Measurements from ENCODE around the gene GSPT1.
A peak's percentile ranks its signal among the peaks of the same experiment; 100 is the strongest.
"Not testable (repeated sequence)": the region's sequence is repeated elsewhere in the genome, so short reads cannot be mapped to it uniquely, and the experiment has no call there.

The GSPT1 gene

DNA sequence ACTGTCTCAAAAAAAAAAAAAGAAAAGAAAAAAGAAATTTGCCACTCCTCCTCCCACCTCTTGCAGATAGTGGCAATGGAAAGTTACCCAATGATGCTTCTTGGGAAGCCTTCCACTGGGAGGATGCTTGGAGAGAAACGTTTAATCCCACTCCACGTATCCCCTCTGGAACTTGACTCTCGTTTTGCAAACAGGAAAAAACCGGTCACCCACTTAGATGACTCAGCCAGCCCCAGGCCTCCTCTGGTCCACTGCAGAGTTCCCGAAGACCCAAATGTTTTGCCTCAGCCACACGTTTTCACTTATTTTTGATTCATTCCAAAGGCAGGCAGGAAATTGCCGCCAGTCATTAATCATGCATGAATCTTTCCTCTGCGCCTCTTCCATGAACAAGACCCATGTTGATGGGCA lies 40.0 kb upstream of the GSPT1 start:
- TF ChIP-seq, protein P1, sequence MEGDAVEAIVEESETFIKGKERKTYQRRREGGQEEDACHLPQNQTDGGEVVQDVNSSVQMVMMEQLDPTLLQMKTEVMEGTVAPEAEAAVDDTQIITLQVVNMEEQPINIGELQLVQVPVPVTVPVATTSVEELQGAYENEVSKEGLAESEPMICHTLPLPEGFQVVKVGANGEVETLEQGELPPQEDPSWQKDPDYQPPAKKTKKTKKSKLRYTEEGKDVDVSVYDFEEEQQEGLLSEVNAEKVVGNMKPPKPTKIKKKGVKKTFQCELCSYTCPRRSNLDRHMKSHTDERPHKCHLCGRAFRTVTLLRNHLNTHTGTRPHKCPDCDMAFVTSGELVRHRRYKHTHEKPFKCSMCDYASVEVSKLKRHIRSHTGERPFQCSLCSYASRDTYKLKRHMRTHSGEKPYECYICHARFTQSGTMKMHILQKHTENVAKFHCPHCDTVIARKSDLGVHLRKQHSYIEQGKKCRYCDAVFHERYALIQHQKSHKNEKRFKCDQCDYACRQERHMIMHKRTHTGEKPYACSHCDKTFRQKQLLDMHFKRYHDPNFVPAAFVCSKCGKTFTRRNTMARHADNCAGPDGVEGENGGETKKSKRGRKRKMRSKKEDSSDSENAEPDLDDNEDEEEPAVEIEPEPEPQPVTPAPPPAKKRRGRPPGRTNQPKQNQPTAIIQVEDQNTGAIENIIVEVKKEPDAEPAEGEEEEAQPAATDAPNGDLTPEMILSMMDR (IDR thresholded peaks at IDR 0.05; ENCODE audit: low read depth, low read length) = no peak
- no peak overlapping the region for H3K4me3 ChIP-seq (ENCODE audit: low read depth, low read length)

DNA sequence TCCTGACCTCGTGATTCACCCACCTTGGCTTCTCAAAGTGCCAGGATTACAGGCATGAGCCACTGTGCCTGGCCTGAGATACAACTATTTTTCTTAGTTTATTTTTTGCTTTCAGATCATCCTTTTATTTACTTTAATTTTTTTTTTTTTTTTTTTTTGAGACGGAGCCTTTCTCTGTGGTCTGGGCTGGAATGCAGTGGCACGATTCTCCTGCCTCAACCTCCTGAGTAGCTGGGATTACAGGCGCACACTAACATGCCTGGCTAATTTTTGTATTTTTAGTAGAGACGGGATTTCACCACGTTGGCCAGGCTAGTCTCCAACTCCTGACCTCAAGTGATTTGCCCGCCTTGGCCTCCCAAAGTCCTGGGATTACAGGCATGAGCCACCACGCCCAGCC lies 37.8 kb upstream of the GSPT1 start:
- not testable (repeated sequence) for H3K4me3 ChIP-seq (ENCODE audit: low read depth, low read length)

DNA sequence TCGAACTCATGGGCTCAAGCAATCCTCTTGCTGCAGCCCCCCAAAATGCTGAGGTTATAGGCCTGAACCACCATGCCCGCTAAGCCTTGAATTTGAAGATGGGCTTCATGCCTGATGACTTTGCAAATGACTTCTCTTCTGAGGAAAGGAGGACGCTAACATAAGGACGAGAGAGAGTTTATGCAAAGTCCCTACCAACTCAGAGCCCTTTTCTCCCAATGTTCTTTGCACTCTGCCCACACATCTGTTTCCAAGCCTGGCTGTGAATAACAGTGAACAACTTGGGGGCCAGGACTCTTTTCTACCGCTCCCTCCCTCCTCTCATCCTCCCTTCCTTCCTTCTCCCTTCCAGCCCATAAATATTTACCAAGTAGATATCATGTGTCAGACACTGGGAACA lies 34.6 kb upstream of the GSPT1 start:
- no peak overlapping the region for H3K4me3 ChIP-seq (ENCODE audit: low read depth, low read length)
- TF ChIP-seq, protein P1 (IDR thresholded peaks at IDR 0.05; ENCODE audit: low read depth, low read length) = no peak

DNA sequence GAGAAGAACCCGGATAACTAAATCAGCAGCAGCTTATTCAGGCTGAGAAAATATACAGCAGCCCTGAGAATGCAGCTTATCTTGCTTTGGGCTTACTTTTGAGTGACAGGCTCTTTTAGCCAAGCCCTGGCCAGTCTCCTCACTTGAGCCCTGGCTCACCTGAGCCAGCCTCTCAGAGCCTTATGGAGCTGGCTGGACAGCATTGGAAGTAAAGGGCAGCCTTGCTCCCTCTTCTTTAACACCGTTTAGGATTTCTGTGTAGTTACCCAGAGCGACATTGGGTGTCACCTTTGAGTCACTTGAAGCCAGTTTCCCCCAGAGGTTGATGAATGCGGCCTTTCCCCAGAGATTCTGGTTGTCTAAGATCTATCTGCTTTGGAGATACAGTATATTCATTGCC lies 33.8 kb upstream of the GSPT1 start:
- TF ChIP-seq, protein P1 (IDR thresholded peaks at IDR 0.05; ENCODE audit: low read depth, low read length) = peak; percentile 45
- H3K4me3 ChIP-seq (ENCODE audit: low read depth, low read length) = no peak overlapping the region

DNA sequence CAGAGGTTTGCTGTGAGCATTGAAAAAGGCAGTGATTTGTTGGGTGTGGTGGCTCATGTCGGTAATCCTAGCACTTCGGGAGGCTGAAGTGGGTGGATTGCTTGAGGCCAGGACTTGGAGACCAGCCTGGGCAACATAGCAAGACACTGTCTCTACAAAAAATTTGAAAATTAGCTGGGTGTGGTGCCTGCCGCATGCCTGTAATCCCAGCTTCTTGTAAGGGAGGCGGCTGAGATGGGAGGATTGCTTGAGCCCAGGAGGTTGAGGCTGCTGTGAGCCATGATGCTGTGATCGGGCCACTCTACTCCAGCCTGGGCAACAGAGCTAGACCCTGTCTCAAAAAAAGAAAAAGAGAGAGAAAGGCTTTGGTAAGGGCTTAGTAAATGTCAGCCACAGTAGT lies 33.1 kb upstream of the GSPT1 start:
- H3K4me3 ChIP-seq (ENCODE audit: low read depth, low read length) = no peak overlapping the region
- TF ChIP-seq, protein P1 (IDR thresholded peaks at IDR 0.05; ENCODE audit: low read depth, low read length) = no peak

DNA sequence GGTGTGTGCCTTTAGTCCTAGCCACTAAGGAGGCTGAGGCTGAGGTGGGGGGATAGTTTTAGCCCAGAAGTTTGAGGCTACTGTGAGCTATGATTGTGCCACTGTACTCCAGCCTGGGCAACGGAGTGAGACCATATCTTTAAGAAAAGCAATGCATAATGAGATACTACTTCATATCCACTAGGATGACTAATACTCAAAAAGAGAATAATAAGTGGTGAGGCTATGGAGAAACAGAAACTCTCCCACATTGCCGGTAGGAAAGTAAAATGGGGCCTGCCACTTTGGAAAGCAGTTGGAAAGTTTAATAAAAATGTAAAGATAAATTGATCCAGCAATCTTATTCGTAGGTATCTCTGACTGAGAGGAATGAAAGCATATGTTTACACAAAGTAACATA lies 30.7 kb upstream of the GSPT1 start:
- H3K4me3 ChIP-seq (ENCODE audit: low read depth, low read length) = no peak overlapping the region
- TF ChIP-seq, protein P1 (IDR thresholded peaks at IDR 0.05; ENCODE audit: low read depth, low read length) = no peak

DNA sequence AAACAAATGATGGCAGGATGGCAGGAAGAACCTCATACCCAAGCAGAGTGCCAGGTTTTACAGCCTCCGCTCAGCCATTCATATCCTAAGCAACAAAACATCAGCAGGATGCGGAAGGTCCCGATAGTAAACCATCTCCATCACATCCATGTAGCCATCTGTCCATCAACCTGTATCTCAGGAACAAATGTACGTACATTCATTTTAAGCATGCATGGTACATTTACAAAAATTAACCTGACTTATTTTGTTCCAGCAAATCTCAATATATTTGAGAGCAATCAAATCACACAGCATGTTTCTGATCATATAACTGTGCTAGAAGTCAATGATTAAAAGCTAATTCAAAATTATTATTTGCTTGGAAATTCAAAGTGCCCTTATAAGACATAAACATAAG lies 26.2 kb upstream of the GSPT1 start, which contains the start of gene NPIPB2:
Gene NPIPB2, minus strand, starts transcription at position 101 of the 400 bp plus-strand sequence. Its CDS starts 0 bp downstream, at position 101.
- not testable (repeated sequence) for H3K4me3 ChIP-seq (ENCODE audit: low read depth, low read length)

DNA sequence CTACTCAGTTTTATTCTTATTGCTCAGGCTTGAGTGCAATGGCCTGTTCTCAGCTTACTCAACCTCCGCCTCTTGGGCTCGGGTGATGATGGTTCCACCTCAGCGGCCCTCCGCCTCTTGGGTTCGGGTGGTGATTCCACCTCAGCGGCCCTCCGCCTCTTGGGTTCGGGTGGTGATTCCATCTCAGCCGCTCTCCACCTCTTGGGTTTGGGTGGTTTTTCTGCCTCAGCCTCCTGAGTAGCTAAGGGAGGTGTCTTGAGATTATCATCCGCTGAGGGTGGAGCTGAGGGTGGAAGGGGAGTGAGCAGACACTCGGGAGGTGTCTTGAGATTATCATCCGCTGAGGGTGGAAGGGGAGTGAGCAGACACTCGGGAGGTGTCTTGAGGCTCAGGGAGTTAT lies 11.6 kb upstream of the GSPT1 start:
- not testable (repeated sequence) for H3K4me3 ChIP-seq (ENCODE audit: low read depth, low read length)

DNA sequence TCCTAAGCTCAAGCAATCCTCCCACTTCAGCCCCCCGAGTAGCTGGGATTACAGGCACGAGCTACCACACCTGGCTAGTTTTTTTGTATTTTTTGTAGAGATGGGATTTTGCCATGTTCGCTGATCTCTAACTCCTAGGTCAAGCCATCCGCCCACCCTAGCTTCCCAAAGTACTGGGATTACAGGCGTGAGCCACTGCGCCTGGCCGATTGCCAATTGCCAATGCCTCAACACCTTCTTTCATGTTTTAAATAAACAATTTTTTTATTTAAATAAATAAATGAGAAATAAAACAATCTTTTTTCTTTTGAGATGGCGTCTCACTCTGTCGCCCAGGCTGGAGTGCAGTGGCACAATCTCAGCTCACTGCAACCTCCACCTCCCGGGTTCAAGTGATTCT lies 8.3 kb upstream of the GSPT1 start:
- H3K4me3 ChIP-seq (ENCODE audit: low read depth, low read length) = not testable (repeated sequence)
